Right lobe of liver (tissue), 4 donors: ENCODE results near the gene PYCR2.

Experiments
- POLR2A ChIP-seq: fragments of 450-650 bp; IDR thresholded peaks from one replicate; pipeline ENCODE4 v1.6.1; 2017; ENCODE audit warnings: antibody characterized with exemption, mild to moderate bottlenecking
- TF ChIP-seq, protein P1 (sequence below), 4 donors: fragments of 200-600 bp in 3 of 4; fragments of 450-650 bp in 1 of 4; IDR thresholded peaks; one replicate each; pipeline versions ENCODE4 v1.5.1 to v1.8.0; 2016 to 2022; ENCODE audit warnings: antibody characterized with exemption in 4 of 4, mild to moderate bottlenecking in 2 of 4
- donor health status: DM: no; HTN: no; CAD: no.
- donor health status: DM: no; HTN: no; CAD: no.
- donor health status: DM: no; HTN: yes; CAD: no.

DNA sequence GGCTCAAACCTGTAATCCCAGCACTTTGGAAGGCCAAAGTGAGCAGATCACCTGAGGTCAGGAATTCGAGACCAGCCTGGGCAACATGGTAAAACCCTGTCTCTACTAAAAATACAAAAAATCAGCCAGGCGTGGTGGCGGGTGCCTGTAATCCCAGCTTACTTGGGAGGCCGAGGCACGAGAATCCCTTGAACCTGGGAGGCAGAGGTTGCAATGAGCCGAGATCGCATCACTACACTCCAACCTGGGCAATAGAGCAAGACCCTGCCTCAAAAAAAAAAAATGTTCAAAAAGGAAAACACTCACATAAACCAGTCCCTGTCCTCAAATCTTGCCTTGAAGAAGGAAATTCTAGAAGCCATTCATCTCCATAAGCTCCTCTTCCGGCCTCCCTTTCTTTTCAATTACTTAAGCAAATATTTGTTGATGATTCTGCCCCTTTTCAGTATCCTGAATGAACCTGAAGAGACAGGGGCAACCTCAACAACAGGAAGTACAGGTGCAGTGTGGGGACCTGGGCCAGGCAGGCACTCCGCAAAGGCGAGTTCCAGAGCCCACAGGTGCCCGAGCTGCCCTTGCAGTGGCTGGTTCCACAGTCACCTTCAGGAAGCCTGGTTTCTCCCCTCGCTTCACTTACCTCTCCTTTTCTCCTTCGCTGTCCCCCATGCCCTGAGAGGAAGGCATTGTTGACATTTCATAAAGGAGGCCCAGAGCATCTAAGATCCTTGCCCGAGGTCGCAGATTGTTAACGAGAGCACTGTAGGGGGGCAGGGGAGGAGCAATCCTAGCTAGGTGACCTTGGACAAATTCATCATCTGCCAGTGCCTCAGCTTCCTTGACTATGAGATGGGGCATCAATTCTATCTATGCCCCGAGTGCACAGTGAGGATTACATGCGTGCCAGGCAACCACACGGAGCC, 26.2 kb downstream of the PYCR2 start:
- TF ChIP-seq, protein P1, sequence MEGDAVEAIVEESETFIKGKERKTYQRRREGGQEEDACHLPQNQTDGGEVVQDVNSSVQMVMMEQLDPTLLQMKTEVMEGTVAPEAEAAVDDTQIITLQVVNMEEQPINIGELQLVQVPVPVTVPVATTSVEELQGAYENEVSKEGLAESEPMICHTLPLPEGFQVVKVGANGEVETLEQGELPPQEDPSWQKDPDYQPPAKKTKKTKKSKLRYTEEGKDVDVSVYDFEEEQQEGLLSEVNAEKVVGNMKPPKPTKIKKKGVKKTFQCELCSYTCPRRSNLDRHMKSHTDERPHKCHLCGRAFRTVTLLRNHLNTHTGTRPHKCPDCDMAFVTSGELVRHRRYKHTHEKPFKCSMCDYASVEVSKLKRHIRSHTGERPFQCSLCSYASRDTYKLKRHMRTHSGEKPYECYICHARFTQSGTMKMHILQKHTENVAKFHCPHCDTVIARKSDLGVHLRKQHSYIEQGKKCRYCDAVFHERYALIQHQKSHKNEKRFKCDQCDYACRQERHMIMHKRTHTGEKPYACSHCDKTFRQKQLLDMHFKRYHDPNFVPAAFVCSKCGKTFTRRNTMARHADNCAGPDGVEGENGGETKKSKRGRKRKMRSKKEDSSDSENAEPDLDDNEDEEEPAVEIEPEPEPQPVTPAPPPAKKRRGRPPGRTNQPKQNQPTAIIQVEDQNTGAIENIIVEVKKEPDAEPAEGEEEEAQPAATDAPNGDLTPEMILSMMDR (IDR thresholded peaks at IDR 0.05) = no peak
- no peak for TF ChIP-seq POLR2A
